ENCODE data around the gene CLEC14A.

Gene CLEC14A

DNA sequence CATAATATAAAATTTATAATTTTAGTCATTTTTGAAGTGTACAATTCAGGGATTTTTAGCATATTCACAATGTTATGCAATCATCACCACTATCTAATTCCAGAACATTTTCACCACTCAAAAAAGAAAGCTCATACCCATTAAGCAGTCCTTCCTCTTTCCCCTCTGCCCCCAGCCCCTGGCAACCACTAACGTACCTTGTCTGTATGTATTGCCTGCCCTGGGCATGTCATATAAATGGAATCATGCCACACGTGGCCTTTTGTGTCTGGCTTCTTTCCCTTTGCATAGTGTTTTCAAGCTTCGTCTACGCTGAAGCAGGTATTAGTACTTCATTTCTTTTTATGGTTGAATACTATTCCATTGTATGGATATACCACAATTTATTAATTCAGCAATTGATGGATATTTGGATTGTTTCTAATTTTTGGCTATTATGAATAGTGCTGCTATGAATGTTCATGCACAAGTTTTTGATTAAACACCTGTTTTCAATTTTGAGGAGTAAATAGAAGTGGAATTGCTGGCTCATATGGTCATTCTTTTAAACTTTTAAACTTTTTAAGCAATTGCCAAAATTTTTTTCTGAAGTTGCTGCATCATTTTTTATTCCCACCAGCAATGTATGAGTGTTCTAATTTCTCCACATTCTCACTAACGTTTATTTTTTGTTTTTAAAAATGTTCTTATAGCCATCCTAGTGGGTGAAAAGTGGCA is 49.8 kb downstream of the CLEC14A start:
- no peak for DNase-seq (ENCODE audit: low read depth, low spot score)

DNA sequence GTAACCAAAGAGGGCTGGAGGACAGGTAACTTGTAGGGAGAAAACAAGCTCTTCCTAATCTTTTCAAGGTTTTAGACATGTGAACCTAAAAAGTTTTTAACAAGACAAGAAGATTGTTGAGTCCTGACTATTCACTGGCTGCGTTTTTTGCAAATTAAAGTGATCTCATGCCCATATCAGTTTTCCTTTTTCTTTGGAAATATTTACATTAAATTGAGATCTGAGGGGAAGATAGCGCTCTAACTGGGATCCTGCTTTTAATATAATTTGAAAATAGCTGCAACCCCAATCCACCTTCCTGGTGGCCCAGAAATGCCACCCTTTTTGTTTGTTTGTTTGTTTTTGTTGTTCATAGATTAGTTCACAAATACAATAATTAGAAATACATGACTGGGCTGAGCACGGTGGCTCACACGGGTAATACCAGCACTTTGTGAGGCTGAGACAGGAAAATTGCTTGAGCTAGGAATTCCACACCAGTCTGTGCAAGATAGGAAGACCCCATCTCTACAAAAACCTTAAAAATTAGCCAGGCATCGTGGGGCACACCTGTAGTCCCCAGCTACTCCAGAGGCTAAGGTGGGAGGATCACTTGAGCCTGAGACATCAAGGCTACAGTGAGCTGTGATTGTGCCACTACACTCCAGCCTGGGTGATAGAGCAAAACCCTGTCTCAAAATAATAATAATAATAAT is 50.6 kb downstream of the CLEC14A start:
- DNase-seq (ENCODE audit: low read depth, low spot score) = no peak

DNA sequence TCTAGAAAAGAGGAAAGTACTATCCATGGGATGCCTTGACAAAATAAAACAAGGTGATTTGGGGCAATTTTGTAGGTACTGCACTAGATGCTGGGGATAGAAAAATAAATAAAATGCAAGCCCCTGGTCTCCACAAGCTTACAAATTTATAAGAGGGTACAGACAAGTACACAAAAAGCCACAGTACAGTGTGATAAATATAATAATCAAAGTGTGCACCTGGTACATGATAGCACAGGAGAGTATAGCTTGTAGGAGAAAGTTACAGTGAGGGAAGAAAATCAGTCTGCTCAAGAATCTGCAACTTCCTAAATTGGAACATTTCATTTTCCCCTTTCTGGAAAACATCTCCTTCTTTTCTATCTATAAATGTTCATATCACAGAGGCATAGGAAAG is 51.2 kb downstream of the CLEC14A start:
- no peak for DNase-seq (ENCODE audit: low read depth, low spot score)

Measured in activated naive CD8-positive, alpha-beta T cell treated with anti-CD3 and anti-CD28 coated beads, Interleukin-2, amount 50 U/mL, for 16 hours (primary cell).